Measurements from ENCODE around the gene FBXO9.

DNA sequence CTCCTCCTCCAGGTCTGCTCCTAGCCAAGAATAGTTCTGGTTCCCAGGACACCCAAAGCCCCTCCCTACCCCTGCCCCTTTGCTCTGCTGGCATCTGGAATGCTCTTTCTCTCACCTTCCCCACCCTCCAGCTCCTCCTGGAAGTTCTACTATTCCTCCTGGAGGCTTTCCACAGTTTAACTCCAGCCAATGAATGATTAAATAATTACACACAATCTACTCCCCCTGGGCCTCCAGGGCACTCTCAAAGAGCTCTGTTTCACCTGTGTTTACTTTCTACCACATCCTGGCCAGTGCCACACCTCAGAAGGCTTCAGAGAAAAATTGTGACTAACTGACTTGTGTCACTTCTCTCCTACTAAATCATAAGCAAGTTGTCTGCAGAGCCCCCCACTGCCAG lies 47.2 kb downstream of the FBXO9 start:
- TF ChIP-seq, protein P1, sequence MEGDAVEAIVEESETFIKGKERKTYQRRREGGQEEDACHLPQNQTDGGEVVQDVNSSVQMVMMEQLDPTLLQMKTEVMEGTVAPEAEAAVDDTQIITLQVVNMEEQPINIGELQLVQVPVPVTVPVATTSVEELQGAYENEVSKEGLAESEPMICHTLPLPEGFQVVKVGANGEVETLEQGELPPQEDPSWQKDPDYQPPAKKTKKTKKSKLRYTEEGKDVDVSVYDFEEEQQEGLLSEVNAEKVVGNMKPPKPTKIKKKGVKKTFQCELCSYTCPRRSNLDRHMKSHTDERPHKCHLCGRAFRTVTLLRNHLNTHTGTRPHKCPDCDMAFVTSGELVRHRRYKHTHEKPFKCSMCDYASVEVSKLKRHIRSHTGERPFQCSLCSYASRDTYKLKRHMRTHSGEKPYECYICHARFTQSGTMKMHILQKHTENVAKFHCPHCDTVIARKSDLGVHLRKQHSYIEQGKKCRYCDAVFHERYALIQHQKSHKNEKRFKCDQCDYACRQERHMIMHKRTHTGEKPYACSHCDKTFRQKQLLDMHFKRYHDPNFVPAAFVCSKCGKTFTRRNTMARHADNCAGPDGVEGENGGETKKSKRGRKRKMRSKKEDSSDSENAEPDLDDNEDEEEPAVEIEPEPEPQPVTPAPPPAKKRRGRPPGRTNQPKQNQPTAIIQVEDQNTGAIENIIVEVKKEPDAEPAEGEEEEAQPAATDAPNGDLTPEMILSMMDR (IDR thresholded peaks at IDR 0.05) = no peak
- TF ChIP-seq ZFX (IDR thresholded peaks at IDR 0.05; ENCODE audit: borderline replicate concordance) = no peak

Data from 22Rv1 (cell line).